ENCODE data around the gene TBC1D2B.
"Not testable (repeated sequence)": the region's sequence is repeated elsewhere in the genome, so short reads cannot be mapped to it uniquely, and the experiment has no call there.

TBC1D2B gene

DNA sequence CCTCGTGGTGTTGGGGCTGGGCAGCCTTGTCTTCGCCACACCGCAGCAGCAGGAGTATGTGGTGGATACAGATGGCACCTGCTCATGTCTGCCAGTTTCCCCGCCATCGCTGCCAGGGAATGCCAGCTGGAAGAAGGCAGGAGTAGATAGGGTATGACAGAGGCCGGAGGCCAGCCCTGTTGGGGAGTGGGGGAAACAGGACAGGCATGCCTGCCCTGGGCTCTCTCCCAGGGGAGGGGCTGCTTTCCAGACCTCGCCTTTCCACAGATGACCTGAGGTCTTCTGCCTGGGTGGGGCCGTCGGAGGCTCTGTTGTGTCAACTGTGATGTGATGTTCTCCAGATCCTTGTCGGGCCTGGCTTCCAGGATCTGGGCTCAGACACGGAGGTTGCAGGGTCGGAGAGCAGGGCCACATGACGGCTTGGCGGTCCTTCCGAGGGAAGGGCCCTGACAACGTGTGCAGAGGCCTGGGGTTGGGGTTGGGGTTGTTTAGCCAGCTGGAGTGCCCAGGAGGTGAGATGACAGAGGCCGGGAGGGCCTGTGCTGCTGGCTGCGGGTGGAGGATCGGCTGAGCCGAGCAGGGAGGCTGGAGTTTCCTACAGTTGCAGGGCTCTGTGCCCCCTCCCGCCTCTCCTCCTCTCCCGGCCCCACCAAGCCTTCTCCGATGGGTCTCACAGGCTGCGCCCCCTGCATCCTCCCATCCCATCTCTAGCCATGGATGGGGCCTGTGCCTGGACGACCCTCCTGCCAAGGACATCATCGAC, 102.0 kb downstream of the TBC1D2B start:
- no peak for DNase-seq (ENCODE audit: low read depth, low spot score)

DNA sequence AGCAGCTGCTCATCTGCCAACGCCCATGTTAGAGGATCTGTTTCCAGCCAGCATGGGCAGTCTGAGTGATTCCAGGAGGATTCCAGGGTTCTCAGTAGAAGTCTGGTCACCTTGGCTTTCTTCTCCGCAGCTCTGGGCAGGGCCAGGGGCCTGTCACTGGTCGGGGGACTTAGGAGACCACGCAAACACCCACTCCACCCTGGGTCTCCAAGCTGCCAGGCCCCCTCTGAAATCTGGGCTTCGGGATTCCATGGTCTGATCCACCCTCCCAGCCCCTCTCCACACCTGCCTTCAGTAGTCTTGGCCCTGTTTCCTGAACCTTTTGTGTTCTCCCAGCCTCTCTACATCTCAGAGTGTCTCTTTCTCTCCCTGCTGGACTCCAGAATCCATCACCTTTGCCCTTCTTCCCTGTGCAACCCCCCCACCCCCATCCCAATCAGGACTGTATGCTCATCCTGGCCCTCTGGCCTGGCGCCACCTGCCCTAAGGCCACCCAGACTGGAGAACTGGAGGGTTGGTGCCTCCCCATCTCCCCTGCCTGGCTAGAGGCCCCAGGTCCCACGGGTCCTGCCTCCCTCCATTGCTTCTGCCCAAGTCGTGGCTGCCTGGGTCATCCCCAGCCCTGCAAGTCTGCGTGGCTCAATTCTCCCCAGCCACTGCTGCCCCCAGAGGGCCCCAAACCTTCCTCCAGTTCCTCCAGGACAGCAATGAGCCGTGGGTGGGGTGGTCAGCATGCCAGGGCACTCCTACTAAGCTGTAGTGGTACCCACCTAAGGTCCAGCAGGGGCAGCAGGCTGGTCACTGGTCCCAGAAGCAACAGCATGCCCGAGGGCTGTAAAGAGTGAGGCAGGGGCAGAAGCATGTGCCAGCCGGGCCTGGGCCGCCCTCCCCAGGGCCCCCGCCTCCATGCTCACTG, 102.8 kb downstream of the TBC1D2B start:
- no peak for DNase-seq (ENCODE audit: low read depth, low spot score)

DNA sequence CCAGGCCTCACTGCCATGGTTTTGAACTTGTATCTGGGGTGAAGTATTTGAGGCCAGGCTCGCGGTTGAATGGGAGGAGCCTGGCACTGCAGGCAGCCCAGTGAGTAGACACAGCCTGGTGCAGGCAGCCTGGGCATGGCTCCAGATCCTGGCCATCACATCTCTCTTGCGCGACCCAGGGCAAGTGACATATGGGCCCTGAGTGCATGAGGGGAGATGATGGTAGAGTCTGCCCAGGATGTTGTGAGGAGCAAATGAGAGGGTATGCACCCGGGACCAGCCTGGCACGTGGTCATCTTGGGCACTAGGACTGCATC, 103.5 kb downstream of the TBC1D2B start:
- DNase-seq (ENCODE audit: low read depth, low spot score), result no peak

DNA sequence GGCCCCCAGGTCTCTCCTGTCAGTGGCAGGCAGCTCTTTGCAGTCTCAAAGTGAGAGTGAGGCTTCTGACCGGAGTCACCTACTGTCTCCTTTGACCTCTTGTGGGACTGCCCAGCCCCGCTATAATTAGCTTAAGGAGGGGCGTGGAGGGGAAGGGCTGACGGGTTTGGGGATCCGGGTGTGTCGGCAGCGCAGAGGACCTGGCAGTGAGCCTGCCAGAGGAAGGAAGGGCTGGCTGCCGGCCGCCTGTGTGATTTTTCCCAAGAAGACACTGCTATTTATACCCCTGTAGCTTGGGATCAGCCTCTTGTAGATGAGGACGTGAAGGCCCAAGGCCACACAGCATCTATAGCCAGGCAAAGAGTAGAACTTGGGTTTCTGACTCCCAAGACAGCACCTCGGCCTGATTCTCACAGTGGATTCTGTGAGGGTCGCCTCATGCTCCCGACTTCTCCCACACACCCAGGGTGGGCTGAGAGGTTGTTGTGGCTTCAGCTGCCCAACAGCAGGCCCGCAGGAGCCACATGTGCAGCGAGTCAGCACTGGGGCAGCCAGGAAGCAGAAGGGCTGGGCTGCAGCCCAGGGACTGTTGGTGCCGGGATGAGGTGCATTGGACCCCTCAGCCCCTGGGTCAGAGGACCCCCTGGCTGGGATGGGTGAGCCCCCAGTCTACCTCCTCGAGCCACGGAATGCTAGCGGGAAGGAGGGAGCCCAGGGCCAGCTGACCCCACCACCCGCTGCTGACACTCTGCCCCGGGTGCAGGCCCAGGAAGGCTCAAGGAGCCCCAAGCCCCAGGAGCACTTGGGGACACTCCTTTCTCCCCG, 104.0 kb downstream of the TBC1D2B start:
- not testable (repeated sequence) for DNase-seq (ENCODE audit: low read depth, low spot score)

DNA sequence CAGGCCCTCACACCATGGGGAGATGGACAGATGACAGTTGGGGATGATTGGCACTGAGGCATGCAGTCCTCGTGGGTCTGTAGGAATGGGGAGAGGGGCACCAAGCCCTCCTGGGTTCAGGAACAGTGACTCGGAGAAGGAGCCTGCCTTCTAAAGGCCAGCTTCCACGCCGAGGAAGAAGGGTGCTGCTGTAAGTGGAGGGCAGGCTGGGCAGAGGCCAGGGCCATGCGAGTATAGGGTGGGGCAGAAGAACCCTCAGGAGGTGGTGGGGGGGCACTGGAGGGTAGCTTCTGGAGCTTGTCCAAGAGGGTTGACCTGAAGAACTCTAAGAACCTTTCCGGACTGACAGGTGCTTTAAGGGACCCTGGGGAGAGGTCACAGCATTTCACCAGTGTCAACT, 104.8 kb downstream of the TBC1D2B start:
- not testable (repeated sequence) for DNase-seq (ENCODE audit: low read depth, low spot score)

DNA sequence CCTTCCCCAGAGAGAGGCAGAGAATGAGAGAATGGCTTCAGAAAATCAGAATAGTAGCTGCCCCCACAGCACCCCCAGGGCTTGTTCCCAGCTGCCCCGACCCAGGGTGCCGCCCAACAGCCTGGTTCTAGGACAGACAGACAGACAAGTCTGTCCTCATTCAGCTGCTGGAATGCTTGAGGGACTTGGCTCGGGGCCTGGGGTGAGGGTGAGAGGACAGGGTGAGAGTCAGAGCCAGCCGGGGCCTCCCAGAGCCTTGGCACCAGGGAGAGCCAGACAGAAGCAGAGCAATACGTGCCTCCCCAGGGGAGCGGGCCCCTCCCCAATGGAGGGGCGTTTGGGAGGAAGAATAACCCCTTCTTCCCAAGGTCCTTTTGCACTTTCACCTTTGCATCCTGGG, 105.6 kb downstream of the TBC1D2B start:
- not testable (repeated sequence) for DNase-seq (ENCODE audit: low read depth, low spot score)

DNA sequence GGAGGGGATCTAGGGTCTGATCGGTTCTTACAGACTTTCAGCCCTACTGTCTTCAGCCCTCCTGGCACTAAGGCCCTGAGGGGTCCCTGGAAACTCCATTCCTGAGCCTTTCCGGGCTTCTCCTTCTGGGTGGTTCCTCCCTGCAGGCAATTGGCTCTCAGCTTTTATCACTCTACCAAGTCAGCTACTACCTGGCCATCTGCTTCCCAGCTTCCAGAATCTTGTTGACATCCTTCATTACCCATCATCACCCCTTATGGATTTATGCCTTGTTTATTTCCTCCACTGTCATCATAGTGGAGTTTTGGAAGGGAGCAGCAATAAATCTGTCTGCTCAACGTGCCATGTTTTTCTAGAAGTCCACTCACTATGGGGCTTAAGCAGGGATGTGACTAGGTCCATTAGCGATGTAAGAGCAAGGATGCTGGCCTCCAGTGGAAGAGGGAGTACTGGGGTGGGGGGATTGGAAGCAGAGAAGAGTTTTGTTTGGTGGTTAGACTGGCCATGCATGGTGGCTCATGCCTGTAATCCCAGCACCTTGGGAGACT, 106.6 kb downstream of the TBC1D2B start:
- DNase-seq (ENCODE audit: low read depth, low spot score), result not testable (repeated sequence)

DNA sequence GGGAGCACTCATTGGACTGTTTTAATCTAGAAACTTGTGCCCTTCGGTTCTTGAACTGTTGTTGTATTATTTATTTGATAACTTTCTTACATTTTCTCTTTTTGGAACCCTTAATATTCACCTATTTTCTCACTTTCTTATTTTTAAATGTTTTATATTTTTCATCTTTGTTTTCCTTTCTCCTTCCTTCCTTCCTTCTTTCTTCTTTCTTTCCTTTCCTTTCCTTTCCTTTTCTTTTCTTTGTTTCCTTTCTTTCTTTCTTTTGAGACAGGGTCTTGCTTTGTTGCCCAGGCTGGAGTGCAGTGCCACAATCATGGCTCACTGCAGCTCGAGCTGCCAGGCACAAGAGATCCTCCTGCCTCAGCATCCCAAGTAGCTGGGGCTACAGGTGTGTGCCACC, 108.5 kb downstream of the TBC1D2B start:
- DNase-seq (ENCODE audit: low read depth, low spot score), result no peak

DNA sequence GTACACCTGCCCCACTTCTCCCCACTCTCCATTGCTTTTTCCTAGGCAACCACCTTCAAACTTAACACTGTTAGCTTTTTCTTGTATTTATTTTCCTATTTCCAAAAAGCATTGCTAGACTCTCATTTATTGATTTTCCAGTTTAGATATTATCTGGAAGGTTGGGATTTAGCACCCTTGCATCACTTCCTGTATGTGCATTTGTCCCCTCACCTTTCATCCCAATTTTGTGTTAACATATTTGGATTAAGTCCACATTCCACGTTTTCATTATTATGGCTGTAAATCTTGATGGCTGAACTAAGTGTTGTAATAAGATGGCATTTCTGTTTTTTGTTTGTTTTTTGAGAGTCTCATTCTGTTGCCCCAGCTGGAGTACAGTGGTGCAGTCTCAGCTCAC, 109.7 kb downstream of the TBC1D2B start:
- no peak for DNase-seq (ENCODE audit: low read depth, low spot score)

DNA sequence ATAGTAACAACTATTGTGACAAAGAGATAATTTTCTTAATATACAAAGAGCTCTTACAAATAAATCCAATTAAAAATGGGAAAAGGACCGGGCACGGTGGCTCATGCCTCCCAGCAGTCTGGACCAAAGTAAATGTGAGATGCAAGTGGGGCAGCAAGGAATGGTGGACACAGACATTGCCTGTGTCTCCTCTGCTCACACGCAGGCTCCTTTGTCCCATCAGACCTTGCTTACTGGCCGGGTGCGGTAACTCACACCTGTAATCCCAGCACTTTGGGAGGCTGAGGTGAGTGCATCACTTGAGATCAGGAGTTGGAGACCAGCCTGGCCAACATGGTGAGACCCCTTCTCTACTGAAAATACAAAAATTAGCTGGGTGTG, 110.3 kb downstream of the TBC1D2B start:
- not testable (repeated sequence) for DNase-seq (ENCODE audit: low read depth, low spot score)

DNA sequence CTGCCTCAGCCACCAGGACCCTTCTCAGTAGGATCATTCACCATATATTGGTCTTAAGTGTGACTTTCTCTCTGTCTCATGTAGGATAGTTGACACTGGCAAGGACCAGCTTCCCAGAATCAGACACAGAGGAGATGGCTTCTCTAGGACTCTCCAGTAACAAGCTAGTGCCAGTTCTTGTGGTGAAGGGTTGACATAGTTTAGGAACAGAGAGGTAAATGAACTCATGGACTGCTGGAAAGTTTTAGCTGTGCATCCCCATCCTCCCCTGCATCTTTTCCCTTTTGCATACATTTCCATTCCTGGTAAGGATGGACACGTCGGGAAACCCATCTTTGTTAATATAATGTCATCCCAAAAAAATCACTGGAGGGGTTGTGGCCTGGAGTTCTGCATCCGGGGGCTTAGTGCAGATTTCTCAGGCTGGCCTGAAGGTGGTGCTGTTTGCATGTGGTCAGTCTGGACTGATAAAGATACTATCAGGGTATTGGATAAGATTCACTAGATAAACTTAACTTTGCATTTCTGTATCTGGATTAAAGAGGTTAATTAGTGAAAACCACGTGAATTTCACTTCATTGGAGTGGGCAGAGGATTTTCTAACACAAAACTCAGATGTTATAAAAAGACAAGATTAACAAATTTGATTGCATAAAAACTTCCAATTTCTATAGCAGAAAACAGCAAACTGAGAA, 110.8 kb downstream of the TBC1D2B start:
- peak; percentile 23 for DNase-seq (ENCODE audit: low read depth, low spot score)

DNA sequence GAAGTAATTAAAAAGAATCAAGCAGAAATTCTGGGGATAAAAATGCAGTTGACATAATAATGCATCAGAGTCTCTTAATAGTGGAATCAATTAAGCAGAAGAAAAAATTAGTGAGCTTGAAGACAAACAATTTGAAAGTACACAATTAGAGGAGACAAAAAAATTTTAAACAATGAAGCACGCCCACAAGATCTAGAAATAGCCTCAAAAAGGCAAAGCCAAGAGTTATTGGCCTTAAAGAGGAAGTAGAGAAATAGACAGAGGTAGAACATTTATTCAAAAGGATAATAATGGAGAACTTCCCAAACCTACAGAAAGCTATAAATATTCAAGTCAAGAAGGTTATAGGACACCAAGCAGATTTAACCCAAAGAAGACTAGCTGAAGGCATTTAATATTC, 113.3 kb downstream of the TBC1D2B start:
- no peak for DNase-seq (ENCODE audit: low read depth, low spot score)

DNA sequence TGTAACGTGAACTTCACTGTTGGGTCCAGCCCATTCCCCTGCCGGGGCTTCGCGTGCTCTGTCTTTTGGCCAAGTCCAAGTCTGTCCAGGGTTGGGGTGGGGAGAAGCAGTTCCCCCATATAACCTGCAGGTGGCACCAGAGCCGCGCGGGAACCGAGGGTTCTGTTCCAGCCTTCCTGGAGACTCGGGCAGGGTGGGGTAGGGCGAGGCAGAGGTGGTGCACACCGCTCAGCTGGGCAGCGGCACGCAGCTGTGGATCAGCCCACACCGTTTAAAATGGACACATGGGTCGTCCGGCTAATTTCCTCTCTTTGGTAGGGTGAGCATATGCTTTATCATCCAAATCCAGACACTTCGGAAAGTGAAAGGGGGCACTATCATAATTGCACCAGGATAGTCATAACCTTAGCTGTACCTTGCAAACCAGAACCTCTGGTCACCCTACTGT, 118.1 kb downstream of the TBC1D2B start:
- DNase-seq (ENCODE audit: low read depth, low spot score), result peak; percentile 53

DNA sequence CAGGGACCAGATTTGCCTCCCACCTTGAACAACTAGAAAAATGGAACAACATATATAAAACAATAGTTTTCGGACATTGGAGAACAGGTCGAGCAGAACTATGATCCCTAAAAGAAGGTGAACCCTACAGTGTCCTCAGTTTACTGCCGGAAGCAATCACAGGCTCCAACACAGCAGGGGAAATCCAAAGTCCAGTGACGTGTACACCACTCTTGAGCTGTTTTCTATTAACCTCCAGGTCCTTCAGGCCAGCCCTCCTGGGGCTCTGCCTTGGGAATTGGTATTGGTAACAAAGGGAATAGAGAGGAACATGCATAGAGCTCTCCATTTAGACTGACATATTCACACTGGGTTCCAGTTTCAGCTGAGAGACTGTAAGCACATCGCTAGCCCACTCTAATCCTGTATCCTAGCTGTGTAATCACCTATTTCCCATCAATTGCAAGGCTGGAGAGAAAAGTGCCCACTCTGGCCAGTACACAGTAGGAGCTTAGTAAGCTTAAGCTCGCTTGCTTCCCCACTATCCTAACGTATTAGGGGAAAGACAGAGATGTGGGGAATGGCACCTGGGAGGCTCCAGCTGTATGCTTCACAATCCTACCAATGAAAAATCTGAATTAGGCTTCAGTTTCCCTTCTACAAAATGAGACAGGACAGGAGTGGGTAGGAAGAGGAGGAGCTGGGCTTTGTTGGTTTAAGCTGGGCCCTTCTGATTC, 118.6 kb downstream of the TBC1D2B start:
- DNase-seq (ENCODE audit: low read depth, low spot score), result not testable (repeated sequence)

DNA sequence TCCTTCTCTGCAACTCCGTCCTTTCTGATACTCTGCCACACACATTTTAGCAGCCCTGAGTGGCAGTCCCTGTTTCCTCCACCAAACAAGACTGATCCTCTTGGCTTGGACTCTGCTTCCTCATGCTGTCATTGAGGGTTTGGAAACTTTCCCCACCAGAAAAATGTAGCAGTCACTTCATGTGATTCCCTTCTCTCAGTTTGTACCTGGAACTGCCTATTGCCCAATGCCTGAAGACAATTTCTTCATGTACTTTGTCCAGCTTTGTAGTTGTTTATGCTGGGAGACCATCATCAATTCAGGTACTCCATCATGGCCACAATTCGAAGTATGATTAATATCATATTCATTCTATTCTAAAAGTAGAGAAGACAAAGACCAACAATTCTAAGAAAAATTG, 119.5 kb downstream of the TBC1D2B start:
- DNase-seq (ENCODE audit: low read depth, low spot score), result not testable (repeated sequence)

DNA sequence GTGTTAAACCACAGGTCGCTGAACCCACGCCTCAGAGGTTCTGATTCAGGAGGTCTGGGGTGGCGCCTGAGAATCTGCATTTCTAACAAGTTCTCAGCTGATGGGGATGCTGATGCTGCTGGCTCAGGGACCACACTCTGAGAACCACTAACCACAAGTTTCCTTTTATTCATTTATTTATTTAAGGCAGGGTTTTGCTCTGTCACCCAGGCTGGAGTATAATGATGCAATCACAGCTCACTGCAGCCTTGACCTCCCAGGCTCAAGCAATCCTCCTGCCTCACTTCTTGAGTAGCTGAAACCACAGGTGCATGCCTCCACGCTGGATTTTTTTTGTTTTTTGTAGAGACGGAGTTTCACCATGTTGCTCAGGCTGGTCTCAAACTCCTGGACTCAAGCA, 123.6 kb downstream of the TBC1D2B start:
- not testable (repeated sequence) for DNase-seq (ENCODE audit: low read depth, low spot score)

DNA sequence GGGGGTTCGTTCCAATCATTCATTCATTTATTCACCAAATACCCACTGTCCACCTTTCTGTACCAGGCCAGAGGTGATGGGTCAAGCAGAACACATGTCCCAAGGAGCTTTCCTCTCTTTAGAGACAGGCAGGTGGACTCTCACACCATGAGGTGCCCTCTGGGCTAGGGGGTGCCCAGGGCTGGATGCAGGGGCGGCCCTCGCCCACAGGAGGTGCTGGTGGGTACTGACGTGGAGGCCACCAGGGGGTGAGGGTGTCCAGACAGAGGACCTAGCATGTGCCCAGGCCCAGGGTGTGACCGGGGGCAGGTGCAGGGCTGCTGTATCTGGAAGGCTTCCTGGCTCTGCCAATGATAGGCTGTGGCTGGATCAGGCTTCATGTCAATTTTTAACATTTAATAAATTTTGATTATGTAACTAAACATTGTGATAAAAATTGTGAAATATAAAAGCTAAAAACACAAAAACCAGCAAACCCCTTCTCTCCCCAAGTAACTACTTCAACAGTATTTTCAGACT, 124.5 kb downstream of the TBC1D2B start:
- not testable (repeated sequence) for DNase-seq (ENCODE audit: low read depth, low spot score)

DNA sequence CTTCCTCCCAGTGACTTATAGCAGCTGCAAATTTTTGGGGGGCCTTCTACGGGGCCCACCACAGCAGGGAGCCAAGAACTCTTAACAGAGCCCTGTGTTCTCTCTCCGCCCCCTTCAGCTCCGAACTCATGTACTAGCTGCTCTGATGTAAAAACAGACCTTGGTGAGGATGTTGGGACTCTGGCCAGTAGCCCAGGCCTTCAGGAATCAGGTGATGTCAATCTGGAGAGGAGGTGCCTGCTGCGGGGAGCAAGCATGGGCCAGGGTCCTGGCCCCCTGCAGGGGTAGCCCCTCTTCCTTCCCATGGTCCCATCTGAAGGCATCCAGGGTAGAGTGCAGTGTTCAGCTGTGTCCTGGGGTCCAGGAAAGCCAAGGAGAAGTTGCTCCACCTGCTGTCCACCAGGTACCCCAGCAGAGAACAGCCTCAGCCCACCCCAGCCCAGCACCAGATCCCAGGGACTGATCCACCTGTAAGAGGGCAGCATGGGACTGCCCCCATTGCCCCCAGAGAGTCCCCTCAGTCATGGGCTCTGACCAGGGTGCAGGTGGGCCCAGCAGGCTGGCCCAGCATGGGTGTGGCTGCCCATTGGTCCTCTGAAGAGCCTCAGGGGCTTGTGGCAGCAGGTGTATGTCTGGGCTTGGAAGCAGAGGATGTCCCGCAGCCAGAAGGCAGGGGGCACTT, 126.3 kb downstream of the TBC1D2B start:
- not testable (repeated sequence) for DNase-seq (ENCODE audit: low read depth, low spot score)

DNA sequence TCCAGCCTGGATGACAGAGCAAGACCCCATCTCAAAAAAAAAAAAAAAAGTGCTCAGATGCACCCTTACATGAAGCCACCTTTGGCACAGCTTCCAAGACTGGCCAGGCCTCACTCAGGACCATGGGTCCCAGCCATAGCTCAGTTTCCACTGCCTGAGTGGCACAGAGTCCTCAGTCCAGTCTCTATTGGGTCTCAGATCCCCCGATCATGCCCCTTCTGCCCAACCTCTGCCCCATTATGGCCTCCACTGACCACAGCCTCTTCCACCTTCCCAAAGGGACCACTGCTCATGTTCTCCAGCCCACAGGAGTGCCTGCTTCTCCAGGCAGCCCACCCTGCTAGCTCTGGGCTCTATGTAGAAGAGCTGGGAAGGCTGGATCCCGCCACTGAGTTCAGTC, 127.0 kb downstream of the TBC1D2B start:
- not testable (repeated sequence) for DNase-seq (ENCODE audit: low read depth, low spot score)

DNA sequence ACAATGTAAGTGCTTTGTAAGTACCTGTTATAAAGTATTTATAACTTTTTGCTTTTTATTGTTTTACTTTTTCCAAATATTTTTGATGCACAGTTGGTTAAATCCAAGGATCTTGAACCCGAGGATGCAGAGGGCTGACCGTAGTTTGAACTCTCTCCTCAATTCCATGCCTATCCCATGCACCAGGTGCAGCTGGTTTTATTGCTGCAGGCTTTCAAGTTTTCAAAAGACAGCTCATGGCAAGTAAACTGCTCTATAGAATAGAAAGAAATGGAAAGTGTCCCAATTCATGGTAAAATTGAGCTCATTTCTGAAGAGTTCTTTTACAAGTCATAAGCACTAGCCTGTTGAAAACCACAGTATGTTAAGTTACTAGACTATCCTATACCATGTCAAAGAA, 131.9 kb downstream of the TBC1D2B start:
- DNase-seq (ENCODE audit: low read depth, low spot score), result no peak

Data from activated CD4-positive, CD25-positive, alpha-beta regulatory T cell treated with anti-CD3 and anti-CD28 coated beads, Interleukin-2, amount 50 U/mL, for 16 hours (primary cell).